OCI-LY3 (cell line): ENCODE measurements around the gene PLEKHF1.

ENCODE experiments used
- CTCF ChIP-seq: fragments of 200-600, 300-600 bp; sonication (generic); IDR thresholded peaks from 2 replicates; pipeline ENCODE4 v1.5.1; 2014; ENCODE audit warnings: antibody characterized with exemption, low read length, low read depth
- EZH2phosphoT487 ChIP-seq: fragments of 200-600 bp; shearing (Covaris generic); IDR thresholded peaks from 2 replicates; pipeline ENCODE4 v1.6.1; 2018; ENCODE audit warnings: antibody characterized with exemption, mixed run types, low read depth

GRCh38 chr19:29690842-29691241 is 25.6 kb downstream of the PLEKHF1 start:
- TF ChIP-seq CTCF (peak; percentile 42), EZH2phosphoT487 (no peak)
